ENCODE measurements around the gene MRPL21. TPM values are rescaled to one million over a fixed set of nuclear protein-coding genes. Genes with fewer than 3 reads are reported as not detected.
A peak's percentile ranks its signal among the peaks of the same experiment; 100 is the strongest.

Gene MRPL21
- total and polyA plus RNA-seq, 9 of the 15 experiments (the other 6 are each of a cell fraction or from before 2014, with no cell fraction given): 196 to 618 (median 232) TPM

DNA sequence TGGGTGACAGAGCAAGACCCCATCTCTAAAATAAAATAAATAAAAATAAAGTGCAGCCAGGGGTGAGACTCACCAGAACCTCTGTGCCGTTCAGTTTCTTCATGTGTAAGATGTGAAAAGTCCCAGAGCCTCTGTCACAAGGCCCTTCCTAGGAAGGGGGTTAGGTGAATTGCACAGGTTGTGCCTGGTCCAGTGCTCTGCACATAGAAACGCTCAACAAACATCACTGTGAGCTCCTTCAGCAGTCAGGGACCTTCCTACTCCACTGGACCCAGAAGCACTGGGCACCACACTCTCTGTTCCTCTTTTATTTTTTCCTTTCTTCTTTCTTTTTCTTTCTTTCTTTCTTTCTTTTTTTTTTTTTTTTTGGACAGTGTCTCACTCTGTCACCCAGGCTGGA, 22.3 kb downstream of the MRPL21 start:
- DNase-seq (ENCODE audit: extremely low read depth in 1 of 4, low spot score in 3 of 4) (no peak), ATAC-seq (no peak), FAIRE-seq (no peak)
- Histone ChIP-seq H3K79me2 (ENCODE audit: control insufficient read depth, insufficient read depth, low read length) (no peaks in the 10 kb centered on the region), H4K20me1 (replicated peaks; ENCODE audit: control insufficient read depth, insufficient read depth, low read length) (no peaks in the 10 kb centered on the region), H2AFZ (ENCODE audit: low read depth, low read length) (no peak overlapping the region), H3K27ac (ENCODE audit: extremely low read depth, low read depth, low read length) (no peak overlapping the region), H3K4me3 (no peak overlapping the region), H3K27me3 (ENCODE audit: control insufficient read depth in 2 of 2, insufficient read depth in 2 of 2, low read length in 2 of 2) (no peaks in the 10 kb centered on the region), H3K9ac (ENCODE audit: insufficient read depth in 1 of 2, low read depth in 2 of 2, low read length in 2 of 2) (no peak overlapping the region), H3K4me1 (replicated peaks in 1 of 2; ENCODE audit: control insufficient read depth in 2 of 2, insufficient read depth in 2 of 2, low read length in 2 of 2) (no peaks in the 10 kb centered on the region; a peak in 2 of 5 replicates), H3K9me1 (ENCODE audit: control insufficient read depth, insufficient read depth, low read length) (no peaks in the 10 kb centered on the region), H3K36me3 (ENCODE audit: control insufficient read depth, insufficient read depth, low read length) (no peaks in the 10 kb centered on the region), H3K9me3 (replicated peaks; ENCODE audit: control insufficient read depth, insufficient read depth, low read depth, low read length) (no peaks in the 10 kb centered on the region), H3K4me2 (ENCODE audit: insufficient read depth, low read length) (no peak overlapping the region)
- no TSS peak for BruUV-seq (replicated peaks)
- intact Hi-C loops (cut with micrococcal nuclease) (no loop called here), in situ Hi-C loops (cut with MboI) (no loop called here)
- ChIA-PET CTCF (ENCODE audit: low intra/inter-chr PET ratio) (no interaction called here), POLR2A (no interaction called here)
- 93% methylated on average over 1 of the region's 2 CpGs for WGBS (ENCODE audit: insufficient coverage, low coverage, missing lambda C conversion rate)
- TF ChIP-seq ZNF584 (CRISPR knock-in tag; IDR thresholded peaks at IDR 0.05; ENCODE audit: low read depth) (no peak), ZNF134 (CRISPR knock-in tag; conservative IDR thresholded peaks at IDR 0.05) (no peak)

DNA sequence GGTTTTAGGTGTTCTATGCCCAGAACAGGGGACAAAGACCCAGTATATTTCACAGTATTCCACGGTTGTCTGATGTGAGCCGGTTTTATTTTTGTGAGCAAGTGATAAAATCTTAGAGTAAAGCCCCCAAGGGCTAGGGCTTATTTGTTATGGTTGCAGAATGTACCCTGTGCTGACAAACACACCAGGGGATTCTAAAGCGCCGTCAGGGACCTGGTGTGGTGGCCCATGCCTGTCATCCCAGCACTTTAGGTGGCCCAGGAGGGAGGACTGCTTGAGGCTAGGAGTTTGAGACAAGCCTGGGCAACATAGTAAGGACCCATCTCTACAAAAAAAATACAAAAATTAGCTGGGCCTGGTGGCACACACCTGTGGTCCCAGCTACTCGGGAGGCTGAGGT, 22.8 kb downstream of the MRPL21 start:
- H3K9ac ChIP-seq (ENCODE audit: insufficient read depth in 1 of 2, low read depth in 2 of 2, low read length in 2 of 2): no peak overlapping the region
- ATAC-seq: no peak
- CTCF ChIA-PET (ENCODE audit: low intra/inter-chr PET ratio): no interaction called here

More for the DNA sequence above, 22.8 kb downstream of the MRPL21 start:
- H2AFZ ChIP-seq (ENCODE audit: low read depth, low read length): no peak overlapping the region
- H4K20me1 ChIP-seq (replicated peaks; ENCODE audit: control insufficient read depth, insufficient read depth, low read length): no peaks in the 10 kb centered on the region
- in situ Hi-C loops (cut with MboI) (no loop called here), intact Hi-C loops (cut with micrococcal nuclease) (no loop called here)
- 77% methylated on average over 5 of the region's 5 CpGs for WGBS (ENCODE audit: insufficient coverage, low coverage, missing lambda C conversion rate)
- H3K79me2 ChIP-seq (ENCODE audit: control insufficient read depth, insufficient read depth, low read length): no peaks in the 10 kb centered on the region
- H3K27me3 ChIP-seq (ENCODE audit: control insufficient read depth in 2 of 2, insufficient read depth in 2 of 2, low read length in 2 of 2): no peaks in the 10 kb centered on the region
- H3K36me3 ChIP-seq (ENCODE audit: control insufficient read depth, insufficient read depth, low read length): no peaks in the 10 kb centered on the region
- no peak overlapping the region for H3K27ac ChIP-seq (ENCODE audit: extremely low read depth, low read depth, low read length)
- BruUV-seq (replicated peaks): no TSS peak
- peak; percentile 91; the same call in 1 of the 2 replicates for TF ChIP-seq ZNF12 (CRISPR knock-in tag; IDR thresholded peaks at IDR 0.05)
- no peak for TF ChIP-seq CAMTA2 (CRISPR knock-in tag; conservative IDR thresholded peaks at IDR 0.05)
- POLR2A ChIA-PET: interaction anchor here (1.1 kb wide), 1 partner anchor 7 kb away, joined by 3 read pairs; no protein-coding TSS in a partner anchor
- no peak for FAIRE-seq
- H3K9me1 ChIP-seq (ENCODE audit: control insufficient read depth, insufficient read depth, low read length): no peaks in the 10 kb centered on the region
- no peaks in the 10 kb centered on the region for H3K9me3 ChIP-seq (replicated peaks; ENCODE audit: control insufficient read depth, insufficient read depth, low read depth, low read length)
- no peak for DNase-seq (ENCODE audit: extremely low read depth in 1 of 4, low spot score in 3 of 4)
- H3K4me2 ChIP-seq (ENCODE audit: insufficient read depth, low read length): no peak overlapping the region
- H3K4me3 ChIP-seq: no peak overlapping the region
- H3K4me1 ChIP-seq (replicated peaks in 1 of 2; ENCODE audit: control insufficient read depth in 2 of 2, insufficient read depth in 2 of 2, low read length in 2 of 2): no peaks in the 10 kb centered on the region; a peak in 2 of 5 replicates

Measured in K562 (cell line).